Keratinocyte (primary cell): ENCODE data around the gene TRABD2B. TPM values are rescaled to one million over a fixed set of nuclear protein-coding genes. Genes with fewer than 3 reads are reported as not detected.

Experiments
- DNase-seq: peaks from one replicate; pipeline ENCODE4 v3.0.0-alpha.2; 2011; ENCODE audit warnings: low read depth, missing footprints, low spot score
- FAIRE-seq: peaks from 2 replicates; lab custom pipeline; 2011; peaks lifted over from hg19 to GRCh38; lab: Jason Lieb, UNC
- H2AFZ ChIP-seq: 2 replicates; pipeline ENCODE4 v1.6.0; 2012; ENCODE audit warnings: low read length, control low read depth, inconsistent platforms; ENCODE audit not compliant: control insufficient read depth
- H3K27ac ChIP-seq: 2 replicates; pipeline ENCODE4 v1.5.1; 2011; ENCODE audit warnings: low read length; ENCODE audit not compliant: control insufficient read depth, insufficient read depth
- H3K27me3 ChIP-seq: 3 replicates; pipeline ENCODE4 v1.6.0; 2011; ENCODE audit warnings: low read length; ENCODE audit not compliant: control insufficient read depth, insufficient read depth; ENCODE audit errors: extremely low read depth
- H3K36me3 ChIP-seq, 2 experiments: 2 replicates in 1 of 2; 3 replicates in 1 of 2; pipeline ENCODE4 v1.5.1; 2011; ENCODE audit warnings: low read length in 2 of 2, mild to moderate bottlenecking in 1 of 2; ENCODE audit not compliant: control insufficient read depth in 2 of 2, insufficient read depth in 2 of 2; ENCODE audit errors: extremely low read depth in 1 of 2
- H3K4me1 ChIP-seq: 3 replicates; pipeline ENCODE4 v1.5.1; 2011; ENCODE audit warnings: low read length; ENCODE audit not compliant: control insufficient read depth, insufficient read depth; ENCODE audit errors: extremely low read depth
- H3K4me2 ChIP-seq: 3 replicates; pipeline ENCODE4 v1.6.0; 2011; ENCODE audit warnings: low read depth, low read length; ENCODE audit not compliant: control insufficient read depth, insufficient read depth; ENCODE audit errors: extremely low read depth
- H3K4me3 ChIP-seq, 3 experiments: fragments of 200-600 bp in 1 of 3; sonication (generic) in 1 of 3; 2 replicates in 2 of 3; 3 replicates in 1 of 3; pipeline ENCODE4 v1.5.1; 2011 to 2016; ENCODE audit warnings: low read length in 3 of 3, mild to moderate bottlenecking in 3 of 3, control low read depth in 2 of 3, inconsistent platforms in 1 of 3, low read depth in 1 of 3, mixed read lengths in 1 of 3, mixed run types in 1 of 3, moderate library complexity in 1 of 3; ENCODE audit not compliant: control insufficient read depth in 2 of 3, insufficient read depth in 2 of 3; ENCODE audit errors: extremely low read depth in 1 of 3
- H3K79me2 ChIP-seq: 2 replicates; pipeline ENCODE4 v1.6.0; 2012; ENCODE audit warnings: low read length; ENCODE audit not compliant: control insufficient read depth, insufficient read depth
- H3K9ac ChIP-seq: 3 replicates; pipeline ENCODE4 v1.6.0; 2011; ENCODE audit warnings: low read length; ENCODE audit not compliant: control insufficient read depth, insufficient read depth; ENCODE audit errors: extremely low read depth
- H3K9me1 ChIP-seq: 3 replicates; pipeline ENCODE4 v1.6.0; 2011; ENCODE audit warnings: low read length; ENCODE audit not compliant: control insufficient read depth, insufficient read depth; ENCODE audit errors: extremely low read depth
- H3K9me3 ChIP-seq: 2 replicates; pipeline ENCODE4 v1.5.1; 2012; ENCODE audit warnings: low read depth, low read length; ENCODE audit not compliant: control insufficient read depth
- H4K20me1 ChIP-seq: 3 replicates; pipeline ENCODE4 v1.6.0; 2011; ENCODE audit warnings: low read length; ENCODE audit not compliant: control insufficient read depth, insufficient read depth; ENCODE audit errors: extremely low read depth
- CTCF ChIP-seq, 3 experiments: IDR thresholded peaks in 1 of 3; conservative IDR thresholded peaks in 1 of 3; optimal IDR thresholded peaks in 1 of 3; 2 replicates in 2 of 3; 3 replicates in 1 of 3; pipeline versions ENCODE3 to v1.5.1; 2011; ENCODE audit warnings: low read length in 3 of 3, mild to moderate bottlenecking in 3 of 3, moderate library complexity in 2 of 3, control low read depth in 1 of 3, inconsistent platforms in 1 of 3; ENCODE audit not compliant: insufficient read depth in 2 of 3; ENCODE audit errors: extremely low read depth in 1 of 3
- EZH2 ChIP-seq: IDR thresholded peaks from one replicate; pipeline ENCODE4 v1.6.1; 2012; ENCODE audit warnings: inconsistent platforms, mild to moderate bottlenecking, low read length, moderate library complexity
- dilution Hi-C: fragments of 300-500 bp; cut with MboI; formaldehyde crosslinking; loops from one replicate; pipeline ENCODE4 v1.7.0; 2020; ENCODE audit warnings: low sequenced_read_pairs; ENCODE audit not compliant: extremely low pct_ligation_motif_present
- polyA plus RNA-seq, 5 experiments: library from polyadenylated mRNA; depleted of rRNA in 3 of 5; stranded (reverse) in 3 of 5; stranded (forward) in 1 of 5; unstranded in 1 of 5; fragments of >200 nt; gene quantifications; 1 replicate in 1 of 5; 2 replicates in 3 of 5; 3 replicates in 1 of 5; pipeline versions ENCODE4 v1.2.1 to v1.2.3, GENCODE V29; 2011 to 2012; ENCODE audit warnings: missing spikeins in 2 of 5, low read depth in 1 of 5, low replicate concordance in 1 of 5

The TRABD2B gene
- polyA plus RNA-seq, 1 donor (not counting 4 experiments of a cell fraction or from before 2014, with no cell fraction given): 0.13 TPM

GRCh38 chr1:47793563-47793962 lies 203.6 kb downstream of the TRABD2B start:
- no peak overlapping the region for H3K9ac ChIP-seq
- peaks cover 14% of the 10 kb centered on the region for H3K4me1 ChIP-seq
- H3K36me3 ChIP-seq: no peaks in the 10 kb centered on the region
- H4K20me1 ChIP-seq: no peaks in the 10 kb centered on the region
- no peak overlapping the region for H2AFZ ChIP-seq
- DNase-seq (no peak), FAIRE-seq (no peak)
- H3K27me3 ChIP-seq: peaks cover 3% of the 10 kb centered on the region
- no peak overlapping the region for H3K4me3 ChIP-seq
- H3K4me2 ChIP-seq: no peak overlapping the region
- no peaks in the 10 kb centered on the region for H3K9me3 ChIP-seq
- no peak for TF ChIP-seq EZH2
- TF ChIP-seq CTCF (optimal IDR thresholded peaks at IDR 0.05 in 1 of 3, IDR thresholded peaks at IDR 0.05 in 1 of 3, conservative IDR thresholded peaks at IDR 0.05 in 1 of 3; ENCODE audit: extremely low read depth in 1 of 3, insufficient read depth in 2 of 3, low read length in 3 of 3): no peak
- H3K79me2 ChIP-seq: no peaks in the 10 kb centered on the region
- no peaks in the 10 kb centered on the region for H3K9me1 ChIP-seq
- H3K27ac ChIP-seq: no peak overlapping the region
- dilution Hi-C loops: no loop called here

GRCh38 chr1:47792779-47793178 lies 204.4 kb downstream of the TRABD2B start:
- TF ChIP-seq EZH2 (no peak), CTCF (optimal IDR thresholded peaks at IDR 0.05 in 1 of 3, IDR thresholded peaks at IDR 0.05 in 1 of 3, conservative IDR thresholded peaks at IDR 0.05 in 1 of 3; ENCODE audit: extremely low read depth in 1 of 3, insufficient read depth in 2 of 3, low read length in 3 of 3) (no peak)
- Histone ChIP-seq H3K4me3 (no peak overlapping the region), H4K20me1 (no peaks in the 10 kb centered on the region), H3K36me3 (no peaks in the 10 kb centered on the region), H3K27ac (no peak overlapping the region), H3K9ac (no peak overlapping the region), H3K4me1 (peaks cover 14% of the 10 kb centered on the region), H3K9me3 (no peaks in the 10 kb centered on the region), H2AFZ (no peak overlapping the region), H3K9me1 (no peaks in the 10 kb centered on the region), H3K27me3 (peaks cover 3% of the 10 kb centered on the region), H3K79me2 (no peaks in the 10 kb centered on the region), H3K4me2 (no peak overlapping the region)
- FAIRE-seq (no peak), DNase-seq (no peak)
- dilution Hi-C loops: no loop called here
